AG09309 (cell line): ENCODE measurements around the gene ZFP57.
A peak's percentile ranks its signal among the peaks of the same experiment; 100 is the strongest.

ENCODE experiments used
- DNase-seq: peaks from one replicate; pipeline ENCODE4 v3.0.0-alpha.2; 2010; ENCODE audit warnings: low read depth
- H3K4me3 ChIP-seq: 2 replicates; pipeline ENCODE4 v1.5.1; 2011; ENCODE audit warnings: mild to moderate bottlenecking, low read depth, low read length, moderate library complexity; ENCODE audit not compliant: control insufficient read depth
- CTCF ChIP-seq: IDR thresholded peaks from 2 replicates; pipeline ENCODE4 v1.5.1; 2011; ENCODE audit warnings: mild to moderate bottlenecking, low read depth, low read length, inconsistent platforms; ENCODE audit not compliant: insufficient read depth, control insufficient read depth; ENCODE audit errors: missing control alignments

Gene ZFP57

GRCh38 chr6:29656157-29656556 lies 24.8 kb downstream of the ZFP57 start:
- TF ChIP-seq CTCF: no peak
- DNase-seq: no peak
- H3K4me3 ChIP-seq: no peak overlapping the region

GRCh38 chr6:29655658-29656057 lies 25.3 kb downstream of the ZFP57 start:
- no peak overlapping the region for H3K4me3 ChIP-seq
- no peak for TF ChIP-seq CTCF
- DNase-seq: no peak

GRCh38 chr6:29653452-29654038 lies 27.4 kb downstream of the ZFP57 start:
- no peak overlapping the region for H3K4me3 ChIP-seq
- peak; percentile 68 for TF ChIP-seq CTCF
- peak; percentile 38 for DNase-seq

- no peak for DNase-seq
- TF ChIP-seq CTCF: no peak
- H3K4me3 ChIP-seq: no peak overlapping the region
These were observed 28.8 kb downstream of the ZFP57 start for GRCh38 chr6:29652198-29652584.

GRCh38 chr6:29651413-29652197 lies 29.3 kb downstream of the ZFP57 start:
- no peak overlapping the region for H3K4me3 ChIP-seq
- TF ChIP-seq CTCF: peak; percentile 50
- DNase-seq: no peak

- peak overlapping the region; percentile 32 for H3K4me3 ChIP-seq
- peak; percentile 74 for DNase-seq
- peak; percentile 93 for TF ChIP-seq CTCF
These were observed 31.0 kb downstream of the ZFP57 start for GRCh38 chr6:29649701-29650673.
